VCaP (cell line): Measurements from ENCODE around the gene SRC.
A peak's percentile ranks its signal among the peaks of the same experiment; 100 is the strongest.

ENCODE experiments used
- H3K27ac ChIP-seq: fragments of 450-650 bp; 2 replicates; pipeline ENCODE4 v1.5.1; 2017
- CTCF ChIP-seq: fragments of 450-650 bp; conservative IDR thresholded peaks from 2 replicates; pipeline ENCODE4 v1.5.1; 2017; ENCODE audit warnings: mild to moderate bottlenecking, moderate library complexity

SRC gene

GRCh38 chr20:37355252-37356180 is 9.6 kb downstream of the SRC start:
- no peak overlapping the region for H3K27ac ChIP-seq
- TF ChIP-seq CTCF = no peak

GRCh38 chr20:37356387-37356786 is 10.4 kb downstream of the SRC start:
- TF ChIP-seq CTCF = no peak
- no peak overlapping the region for H3K27ac ChIP-seq

GRCh38 chr20:37356961-37357371 is 11.0 kb downstream of the SRC start:
- no peak for TF ChIP-seq CTCF
- H3K27ac ChIP-seq = no peak overlapping the region

GRCh38 chr20:37357481-37358365 is 11.8 kb downstream of the SRC start:
- TF ChIP-seq CTCF = no peak
- no peak overlapping the region for H3K27ac ChIP-seq

- 0 out of 2 replicates have a peak overlapping the region, but pooled peaks have one; percentile 10 for H3K27ac ChIP-seq
- TF ChIP-seq CTCF = no peak
These were observed 12.6 kb downstream of the SRC start for GRCh38 chr20:37358366-37359150.

- no peak for TF ChIP-seq CTCF
- no peak overlapping the region for H3K27ac ChIP-seq
These were observed 13.4 kb downstream of the SRC start for GRCh38 chr20:37359331-37359730.
